H1 (cell line): Measurements from ENCODE around the gene GRXCR2. TPM values are rescaled to one million over a fixed set of nuclear protein-coding genes. Genes with fewer than 3 reads are reported as not detected.

Experiments
- ASH2L ChIP-seq: fragments of 200-600, 300-600 bp; sonication (generic); IDR thresholded peaks from one replicate; pipeline ENCODE4 v1.7.1; 2017; ENCODE audit warnings: low read length
- CBX5 ChIP-seq: fragments of 300-800, 300-1000 bp; sonication (generic); IDR thresholded peaks from 2 replicates; pipeline ENCODE4 v1.7.1; 2016; ENCODE audit warnings: antibody characterized with exemption, low read length, low read depth
- CHD2 ChIP-seq: IDR thresholded peaks from 2 replicates; pipeline ENCODE4 v1.6.1; 2012; ENCODE audit warnings: low read length, improper control_type of control experiment
- FOSL1 ChIP-seq: IDR thresholded peaks from 2 replicates; pipeline ENCODE4 v1.6.1; 2011; ENCODE audit warnings: mild to moderate bottlenecking, low read depth, low read length, moderate library complexity; ENCODE audit not compliant: insufficient read depth
- SAP30 ChIP-seq: fragments of 300-600 bp; sonication (generic); IDR thresholded peaks from 2 replicates; pipeline ENCODE4 v1.7.1; 2012; ENCODE audit warnings: low read length, moderate library complexity, mild to moderate bottlenecking, inconsistent platforms; ENCODE audit not compliant: insufficient read depth, insufficient replicate concordance
- TBP ChIP-seq: IDR thresholded peaks from 2 replicates; pipeline ENCODE4 v1.6.1; 2011; ENCODE audit warnings: low read depth, low read length, improper control_type of control experiment
- polyA plus RNA-seq, 7 experiments: library from polyadenylated mRNA; depleted of rRNA in 3 of 7; stranded (reverse) in 5 of 7; unstranded in 2 of 7; fragments of >200 nt in 5 of 7; fragments of 200-250 nt in 2 of 7; gene quantifications; 1 replicate in 5 of 7; 2 replicates in 1 of 7; 4 replicates in 1 of 7; pipeline versions ENCODE4 v1.2.1 to v1.2.3, GENCODE V29; 2011 to 2013; ENCODE audit warnings: missing spikeins in 2 of 7, mixed read lengths in 2 of 7
- total RNA-seq: library from RNA; stranded (reverse); fragmentation: NEBNext Ultra II Directional; extraction: Animal tissue kit (Norgen Biotek cat#: 25700); gene quantifications from 2 replicates; pipeline ENCODE4 v1.2.1, GENCODE V29; 2021
- TF ChIP-seq, protein P1 (sequence below), 3 experiments: IDR thresholded peaks; 1 replicate in 2 of 3; 2 replicates in 1 of 3; pipeline versions ENCODE4 v1.5.1 to v1.6.1; 2011; ENCODE audit warnings: low read length in 3 of 3, mild to moderate bottlenecking in 3 of 3, inconsistent platforms in 2 of 3, low read depth in 1 of 3, moderate library complexity in 1 of 3; ENCODE audit not compliant: insufficient read depth in 1 of 3; ENCODE audit errors: control extremely low read depth in 1 of 3

The GRXCR2 gene
- total and polyA plus RNA-seq, 2 of the 8 experiments (the other 6 are each of a cell fraction or from before 2014, with no cell fraction given) = not detected

DNA sequence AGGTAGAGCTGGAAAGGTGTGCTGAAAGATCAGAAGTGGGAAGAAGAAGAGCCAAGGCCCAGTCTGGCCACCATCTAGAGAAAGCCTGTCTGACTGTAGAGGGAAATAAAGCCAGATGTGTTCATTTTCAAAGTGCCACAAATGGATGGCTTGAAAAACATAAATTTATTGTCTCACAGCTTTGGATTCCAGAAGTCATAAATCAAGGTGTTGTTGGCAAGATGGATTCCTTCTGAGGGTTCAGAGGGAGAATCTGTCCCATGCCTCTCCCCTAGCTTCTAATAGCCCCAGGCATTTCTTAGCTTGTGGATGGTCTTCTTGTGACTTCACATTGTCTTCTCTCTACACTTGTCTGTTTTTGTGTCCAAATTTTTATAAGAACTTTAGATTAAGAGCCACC lies 31.5 kb downstream of the GRXCR2 start (continued):
- TF ChIP-seq ASH2L = no peak
- TF ChIP-seq TBP = no peak
- no peak for TF ChIP-seq CBX5
- no peak for TF ChIP-seq SAP30
- TF ChIP-seq, protein P1, sequence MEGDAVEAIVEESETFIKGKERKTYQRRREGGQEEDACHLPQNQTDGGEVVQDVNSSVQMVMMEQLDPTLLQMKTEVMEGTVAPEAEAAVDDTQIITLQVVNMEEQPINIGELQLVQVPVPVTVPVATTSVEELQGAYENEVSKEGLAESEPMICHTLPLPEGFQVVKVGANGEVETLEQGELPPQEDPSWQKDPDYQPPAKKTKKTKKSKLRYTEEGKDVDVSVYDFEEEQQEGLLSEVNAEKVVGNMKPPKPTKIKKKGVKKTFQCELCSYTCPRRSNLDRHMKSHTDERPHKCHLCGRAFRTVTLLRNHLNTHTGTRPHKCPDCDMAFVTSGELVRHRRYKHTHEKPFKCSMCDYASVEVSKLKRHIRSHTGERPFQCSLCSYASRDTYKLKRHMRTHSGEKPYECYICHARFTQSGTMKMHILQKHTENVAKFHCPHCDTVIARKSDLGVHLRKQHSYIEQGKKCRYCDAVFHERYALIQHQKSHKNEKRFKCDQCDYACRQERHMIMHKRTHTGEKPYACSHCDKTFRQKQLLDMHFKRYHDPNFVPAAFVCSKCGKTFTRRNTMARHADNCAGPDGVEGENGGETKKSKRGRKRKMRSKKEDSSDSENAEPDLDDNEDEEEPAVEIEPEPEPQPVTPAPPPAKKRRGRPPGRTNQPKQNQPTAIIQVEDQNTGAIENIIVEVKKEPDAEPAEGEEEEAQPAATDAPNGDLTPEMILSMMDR (IDR thresholded peaks at IDR 0.05; ENCODE audit: control extremely low read depth in 1 of 3, insufficient read depth in 1 of 3, low read depth in 1 of 3, low read length in 3 of 3) = no peak
- TF ChIP-seq FOSL1 = no peak
- TF ChIP-seq CHD2 = no peak
